ENCODE data around the gene MTR.

- TF ChIP-seq CTCF (IDR thresholded peaks at IDR 0.05) (no peak), ZFX (IDR thresholded peaks at IDR 0.05; ENCODE audit: borderline replicate concordance) (no peak)
Observed at GRCh38 chr1:236938760-236939159, 143.7 kb downstream of the MTR start.
